Peyer's patch (tissue), 4 donors: ENCODE measurements around the gene OBSCN.

ENCODE experiments used
- CTCF ChIP-seq, 6 experiments: fragments of 450-650 bp in 4 of 6; fragments of 200-600 bp in 2 of 6; sonication (generic) in 1 of 6; IDR thresholded peaks; one replicate each; pipeline ENCODE4 v1.5.1; 2017 to 2019; ENCODE audit warnings: antibody characterized with exemption in 6 of 6, mild to moderate bottlenecking in 3 of 6, moderate library complexity in 1 of 6
- POLR2A ChIP-seq, 2 donors: fragments of 450-650 bp; IDR thresholded peaks; one replicate each; pipeline ENCODE4 v1.5.1; 2017; ENCODE audit warnings: antibody characterized with exemption in 2 of 2, mild to moderate bottlenecking in 2 of 2, moderate library complexity in 2 of 2

DNA sequence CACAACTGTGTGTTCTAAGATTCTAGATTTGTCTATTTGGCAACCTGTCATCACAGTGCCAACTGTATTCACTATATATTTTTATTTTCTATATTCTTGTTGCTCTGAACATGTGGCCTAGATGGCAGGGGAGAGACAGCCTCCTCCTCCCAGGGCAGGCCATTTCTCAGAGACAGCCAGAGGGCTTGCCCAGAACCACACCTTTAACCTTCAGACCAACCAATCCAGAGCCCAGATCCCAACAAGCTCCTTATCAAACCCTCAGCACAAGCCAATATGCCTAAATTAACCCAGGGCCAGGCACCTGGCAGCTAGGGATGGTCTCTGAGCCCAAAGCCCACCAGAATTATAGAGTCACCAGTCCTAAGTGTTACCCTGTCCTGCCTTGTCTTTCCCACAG is 179.5 kb downstream of the OBSCN start:
- TF ChIP-seq CTCF (IDR thresholded peaks at IDR 0.05) (no peak), POLR2A (IDR thresholded peaks at IDR 0.05) (no peak)
